SU-DHL-6 (cell line): ENCODE results near the gene ZNF385D.

Experiments used
- H2AFZ ChIP-seq: fragments of 200-600 bp; sonication (generic); 2 replicates; pipeline ENCODE4 v1.6.1; 2014; ENCODE audit warnings: low read depth, mild to moderate bottlenecking, moderate library complexity, mixed read lengths, antibody characterized with exemption, low read length; ENCODE audit not compliant: severe bottlenecking
- H3F3A ChIP-seq: fragments of 200-600 bp; shearing (Covaris generic); 2 replicates; pipeline ENCODE4 v1.6.0; 2016; ENCODE audit warnings: antibody characterized with exemption, mild to moderate bottlenecking; ENCODE audit not compliant: insufficient read depth
- H3K27ac ChIP-seq: fragments of 200-600 bp; sonication (generic); 2 replicates; pipeline ENCODE4 v1.5.1; 2016; ENCODE audit warnings: low read depth, mild to moderate bottlenecking, low read length, moderate library complexity, mixed read lengths
- H3K27me3 ChIP-seq: fragments of 200-600 bp; sonication (generic), shearing (Covaris generic); 2 replicates; pipeline ENCODE4 v1.6.0; 2014; ENCODE audit warnings: mild to moderate bottlenecking, low read length
- H3K36me3 ChIP-seq: fragments of 200-600 bp; sonication (generic); 2 replicates; pipeline ENCODE4 v1.6.1; 2014; ENCODE audit warnings: mild to moderate bottlenecking, low read length, mixed read lengths
- H3K4me2 ChIP-seq: fragments of 300-600, 200-600 bp; shearing (Covaris generic), sonication (generic); 2 replicates; pipeline ENCODE4 v1.6.0; 2014; ENCODE audit warnings: low read length, low read depth, mild to moderate bottlenecking; ENCODE audit not compliant: poor library complexity, severe bottlenecking
- H3K4me3 ChIP-seq: fragments of 200-600 bp; sonication (generic); 2 replicates; pipeline ENCODE4 v1.5.1; 2014; ENCODE audit warnings: antibody characterized with exemption, low read length, mild to moderate bottlenecking, mixed read lengths; ENCODE audit not compliant: insufficient read depth, poor library complexity, severe bottlenecking
- H3K79me2 ChIP-seq: fragments of 200-600 bp; sonication (generic); 2 replicates; pipeline ENCODE4 v1.6.1; 2014; ENCODE audit warnings: mild to moderate bottlenecking, low read length, moderate library complexity; ENCODE audit not compliant: insufficient read depth
- H3K9ac ChIP-seq: fragments of 200-600 bp; sonication (generic); 2 replicates; pipeline ENCODE4 v1.7.0; 2014; ENCODE audit warnings: mild to moderate bottlenecking, low read length
- H3K9me2 ChIP-seq: fragments of 200-600 bp; sonication (generic); replicated peaks from 2 replicates; pipeline ENCODE4 v1.6.1; 2014; ENCODE audit warnings: low read length; ENCODE audit not compliant: insufficient read depth
- H3K9me3 ChIP-seq: fragments of 200-600 bp; sonication (generic); 2 replicates; pipeline ENCODE4 v1.6.1; 2014; ENCODE audit warnings: low read length, mixed read lengths; ENCODE audit not compliant: insufficient read depth
- H4K20me1 ChIP-seq: fragments of 200-600 bp; sonication (generic); 2 replicates; pipeline ENCODE4 v1.6.1; 2014; ENCODE audit warnings: low read depth, mild to moderate bottlenecking, antibody characterized with exemption, low read length, moderate library complexity, mixed read lengths
- EZH2phosphoT487 ChIP-seq: fragments of 200-600 bp; sonication (generic), shearing (Covaris generic); conservative IDR thresholded peaks from 2 replicates; pipeline ENCODE4 v1.6.1; 2018; ENCODE audit warnings: mild to moderate bottlenecking, antibody characterized with exemption, low read length, moderate library complexity, mixed read lengths
- TF ChIP-seq, protein P1 (sequence below): fragments of 200-600 bp; sonication (generic); IDR thresholded peaks from one replicate; pipeline ENCODE4 v1.5.1; 2017; ENCODE audit warnings: antibody characterized with exemption, mild to moderate bottlenecking, low read length, moderate library complexity; ENCODE audit not compliant: insufficient read depth, poor library complexity, severe bottlenecking

Gene ZNF385D

DNA sequence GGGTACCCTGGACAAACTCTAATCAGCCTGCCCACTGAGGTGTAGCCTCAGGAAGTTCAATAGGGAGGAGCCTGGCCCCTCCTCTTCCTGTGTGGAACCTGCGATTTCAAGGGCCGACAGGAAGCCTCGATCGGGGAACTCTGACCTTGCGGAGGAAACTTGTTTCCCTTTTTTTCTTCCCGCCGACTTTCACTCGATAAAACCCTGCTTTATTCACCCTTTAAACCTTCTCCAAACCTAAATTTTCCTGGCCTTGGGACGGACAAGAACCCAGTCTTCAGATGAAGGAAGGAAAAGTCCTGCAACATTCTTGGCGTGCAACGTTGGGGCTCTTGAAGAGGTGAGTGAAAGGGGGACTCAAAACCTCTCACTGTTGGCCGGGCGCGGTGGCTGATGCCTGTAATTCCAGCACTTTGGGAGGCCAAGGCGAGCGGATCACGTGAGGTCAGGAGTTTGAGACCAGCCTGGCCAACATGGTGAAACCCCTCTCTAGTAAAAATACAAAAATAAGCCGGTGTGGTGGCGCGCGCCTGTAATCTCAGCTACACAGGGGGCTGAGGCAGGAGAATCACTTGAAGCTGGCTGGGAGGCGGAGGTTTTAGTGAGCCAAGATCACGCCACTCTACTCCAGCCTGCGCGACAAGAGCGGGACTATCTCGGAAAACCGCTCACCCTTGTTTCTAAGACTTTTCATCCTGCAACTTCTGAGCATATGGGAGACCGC, 208.2 kb downstream of the ZNF385D start:
- no peaks in the 10 kb centered on the region for H3K36me3 ChIP-seq
- H3K9me2 ChIP-seq: no peaks in the 10 kb centered on the region
- TF ChIP-seq, protein P1, sequence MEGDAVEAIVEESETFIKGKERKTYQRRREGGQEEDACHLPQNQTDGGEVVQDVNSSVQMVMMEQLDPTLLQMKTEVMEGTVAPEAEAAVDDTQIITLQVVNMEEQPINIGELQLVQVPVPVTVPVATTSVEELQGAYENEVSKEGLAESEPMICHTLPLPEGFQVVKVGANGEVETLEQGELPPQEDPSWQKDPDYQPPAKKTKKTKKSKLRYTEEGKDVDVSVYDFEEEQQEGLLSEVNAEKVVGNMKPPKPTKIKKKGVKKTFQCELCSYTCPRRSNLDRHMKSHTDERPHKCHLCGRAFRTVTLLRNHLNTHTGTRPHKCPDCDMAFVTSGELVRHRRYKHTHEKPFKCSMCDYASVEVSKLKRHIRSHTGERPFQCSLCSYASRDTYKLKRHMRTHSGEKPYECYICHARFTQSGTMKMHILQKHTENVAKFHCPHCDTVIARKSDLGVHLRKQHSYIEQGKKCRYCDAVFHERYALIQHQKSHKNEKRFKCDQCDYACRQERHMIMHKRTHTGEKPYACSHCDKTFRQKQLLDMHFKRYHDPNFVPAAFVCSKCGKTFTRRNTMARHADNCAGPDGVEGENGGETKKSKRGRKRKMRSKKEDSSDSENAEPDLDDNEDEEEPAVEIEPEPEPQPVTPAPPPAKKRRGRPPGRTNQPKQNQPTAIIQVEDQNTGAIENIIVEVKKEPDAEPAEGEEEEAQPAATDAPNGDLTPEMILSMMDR: no peak
- TF ChIP-seq EZH2phosphoT487: no peak
- no peaks in the 10 kb centered on the region for H4K20me1 ChIP-seq
- no peaks in the 10 kb centered on the region for H3K9me3 ChIP-seq
- no peaks in the 10 kb centered on the region for H3F3A ChIP-seq
- H3K4me2 ChIP-seq: no peak overlapping the region
- no peaks in the 10 kb centered on the region for H3K79me2 ChIP-seq
- H3K4me3 ChIP-seq: no peak overlapping the region
- no peak overlapping the region for H2AFZ ChIP-seq
- H3K27me3 ChIP-seq: no peaks in the 10 kb centered on the region
- no peak overlapping the region for H3K9ac ChIP-seq
- H3K27ac ChIP-seq: no peak overlapping the region

DNA sequence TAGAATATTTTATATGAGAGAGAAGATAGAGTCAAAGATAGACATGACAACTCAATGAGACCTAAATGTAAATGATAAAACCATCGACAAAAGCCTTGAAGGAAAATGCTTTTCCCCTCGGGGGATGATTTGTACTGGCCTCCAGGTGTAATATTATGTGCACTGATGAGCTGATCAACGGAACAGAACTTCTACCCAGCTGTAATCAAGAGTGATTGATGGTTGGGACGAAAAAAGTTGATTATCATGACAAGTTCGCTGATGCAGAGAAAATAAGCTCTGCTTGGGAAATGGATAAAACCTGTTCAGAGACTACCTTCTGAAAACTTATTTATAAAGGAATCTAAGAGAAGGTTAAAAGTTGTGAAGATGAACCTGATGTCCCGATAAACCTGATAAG, 210.7 kb downstream of the ZNF385D start:
- H3K4me2 ChIP-seq: no peak overlapping the region
- no peaks in the 10 kb centered on the region for H3K36me3 ChIP-seq
- H3K27me3 ChIP-seq: no peaks in the 10 kb centered on the region
- no peaks in the 10 kb centered on the region for H3K9me2 ChIP-seq
- no peaks in the 10 kb centered on the region for H3K9me3 ChIP-seq
- no peaks in the 10 kb centered on the region for H3K79me2 ChIP-seq
- H3K27ac ChIP-seq: no peak overlapping the region
- H3K4me3 ChIP-seq: no peak overlapping the region
- H2AFZ ChIP-seq: no peak overlapping the region
- H3F3A ChIP-seq: no peaks in the 10 kb centered on the region
- no peak overlapping the region for H3K9ac ChIP-seq
- no peaks in the 10 kb centered on the region for H4K20me1 ChIP-seq
- TF ChIP-seq, protein P1: no peak
- TF ChIP-seq EZH2phosphoT487: no peak

DNA sequence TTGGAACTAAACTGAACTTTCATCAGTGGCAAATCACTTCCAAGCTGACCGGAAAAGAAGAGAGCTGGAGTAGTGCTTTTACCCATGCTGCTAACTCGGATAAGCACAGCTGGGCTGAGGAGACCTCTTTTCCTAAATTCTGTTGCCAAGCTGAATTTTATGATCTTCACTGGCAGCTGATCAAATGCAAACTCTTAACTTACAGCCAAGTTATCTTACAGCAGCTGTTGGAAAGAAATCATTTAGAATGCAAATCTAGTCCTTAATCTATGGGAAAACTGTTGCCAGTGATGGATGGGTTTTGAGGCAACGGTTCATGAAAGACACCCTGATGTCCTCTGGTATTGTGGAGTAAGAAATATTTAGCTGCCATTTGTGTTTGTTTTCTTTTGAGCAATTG, 216.5 kb downstream of the ZNF385D start:
- Histone ChIP-seq H4K20me1 (no peaks in the 10 kb centered on the region), H3F3A (no peaks in the 10 kb centered on the region), H3K27me3 (no peaks in the 10 kb centered on the region), H3K9me3 (no peaks in the 10 kb centered on the region), H3K9me2 (no peaks in the 10 kb centered on the region), H2AFZ (no peak overlapping the region), H3K4me3 (no peak overlapping the region), H3K36me3 (no peaks in the 10 kb centered on the region), H3K4me2 (no peak overlapping the region), H3K27ac (no peak overlapping the region), H3K9ac (no peak overlapping the region), H3K79me2 (no peaks in the 10 kb centered on the region)
- TF ChIP-seq EZH2phosphoT487: no peak
- TF ChIP-seq, protein P1: no peak
